ENCODE measurements around the gene ZNF445. TPM values are rescaled to one million over a fixed set of nuclear protein-coding genes. Genes with fewer than 3 reads are reported as not detected.

ZNF445 gene
- total and polyA plus RNA-seq, 4 donors: 2.1 to 8.7 (median 4.9) TPM

GRCh38 chr3:44396200-44397171, 81.0 kb downstream of the ZNF445 start:
- DNase-seq (ENCODE audit: low spot score): no peak
- peaks cover 0 to 30% (median 13%) of the 10 kb centered on the region in 4 donors for H3K36me3 ChIP-seq (ENCODE audit: control insufficient read depth in 4 of 4, insufficient read depth in 3 of 4, low read depth in 1 of 4, low read length in 3 of 4)
- TF ChIP-seq RAD21 (IDR thresholded peaks at IDR 0.05): no peak
- peak in 1 of 2 donors; percentile 33 for TF ChIP-seq RXRA (IDR thresholded peaks at IDR 0.05)
- TF ChIP-seq YY1 (IDR thresholded peaks at IDR 0.05): peak; percentile 48
- peak; percentile 55 for TF ChIP-seq FOXA2 (IDR thresholded peaks at IDR 0.05)
- TF ChIP-seq HNF4A (conservative IDR thresholded peaks at IDR 0.05): peak in 1 of 2 donors; percentile 64
- H3K9ac ChIP-seq (ENCODE audit: low read depth in 1 of 2, low read length in 2 of 2): no peak overlapping the region
- H3K4me3 ChIP-seq (ENCODE audit: low read depth in 1 of 3, low read length in 3 of 3): no peak overlapping the region
- H3K27me3 ChIP-seq (ENCODE audit: control insufficient read depth in 4 of 4, insufficient read depth in 4 of 4, low read length in 3 of 4): no peaks in the 10 kb centered on the region
- H3K9me3 ChIP-seq (ENCODE audit: control insufficient read depth in 4 of 4, low read length in 3 of 4): no peaks in the 10 kb centered on the region
- 57% methylated on average over 9 of the region's 9 CpGs for WGBS
- no peak overlapping the region for H3K27ac ChIP-seq (ENCODE audit: low read depth in 1 of 2, low read length in 2 of 2)
- peaks cover 0 to 4% (median under 1%) of the 10 kb centered on the region in 4 donors for H3K4me1 ChIP-seq (ENCODE audit: control insufficient read depth in 4 of 4, insufficient read depth in 4 of 4, low read length in 3 of 4)

- 78% methylated on average over 9 of the region's 9 CpGs for WGBS
- Histone ChIP-seq H3K36me3 (ENCODE audit: control insufficient read depth in 4 of 4, insufficient read depth in 3 of 4, low read depth in 1 of 4, low read length in 3 of 4) (peaks cover 0 to 26% (median 10%) of the 10 kb centered on the region in 4 donors), H3K9me3 (ENCODE audit: control insufficient read depth in 4 of 4, low read length in 3 of 4) (no peaks in the 10 kb centered on the region), H3K4me1 (ENCODE audit: control insufficient read depth in 4 of 4, insufficient read depth in 4 of 4, low read length in 3 of 4) (peaks cover 0 to 4% (median under 1%) of the 10 kb centered on the region in 4 donors), H3K27me3 (ENCODE audit: control insufficient read depth in 4 of 4, insufficient read depth in 4 of 4, low read length in 3 of 4) (no peaks in the 10 kb centered on the region), H3K27ac (ENCODE audit: low read depth in 1 of 2, low read length in 2 of 2) (no peak overlapping the region), H3K9ac (ENCODE audit: low read depth in 1 of 2, low read length in 2 of 2) (no peak overlapping the region), H3K4me3 (ENCODE audit: low read depth in 1 of 3, low read length in 3 of 3) (no peak overlapping the region)
- TF ChIP-seq JUND (IDR thresholded peaks at IDR 0.05): no peak
- no peak for TF ChIP-seq REST (IDR thresholded peaks at IDR 0.05)
- TF ChIP-seq ATF3 (IDR thresholded peaks at IDR 0.05): no peak
- TF ChIP-seq HNF4A (conservative IDR thresholded peaks at IDR 0.05): no peak
- TF ChIP-seq RAD21 (IDR thresholded peaks at IDR 0.05): no peak
- DNase-seq (ENCODE audit: low spot score): no peak
These were observed 81.8 kb downstream of the ZNF445 start for GRCh38 chr3:44395714-44396113.

GRCh38 chr3:44392489-44392888, 85.0 kb downstream of the ZNF445 start:
- WGBS: 98% methylated on average over 1 of the region's 1 CpG
- Histone ChIP-seq H3K27me3 (ENCODE audit: control insufficient read depth in 4 of 4, insufficient read depth in 4 of 4, low read length in 3 of 4) (no peaks in the 10 kb centered on the region), H3K4me3 (ENCODE audit: low read depth in 1 of 3, low read length in 3 of 3) (no peak overlapping the region), H3K4me1 (ENCODE audit: control insufficient read depth in 4 of 4, insufficient read depth in 4 of 4, low read length in 3 of 4) (peaks cover 0 to 4% (median under 1%) of the 10 kb centered on the region in 4 donors), H3K9me3 (ENCODE audit: control insufficient read depth in 4 of 4, low read length in 3 of 4) (peaks cover 0 to 1% (median 0%) of the 10 kb centered on the region in 4 donors), H3K9ac (ENCODE audit: low read depth in 1 of 2, low read length in 2 of 2) (no peak overlapping the region), H3K36me3 (ENCODE audit: control insufficient read depth in 4 of 4, insufficient read depth in 3 of 4, low read depth in 1 of 4, low read length in 3 of 4) (peaks cover 0 to 26% (median 6%) of the 10 kb centered on the region in 4 donors), H3K27ac (ENCODE audit: low read depth in 1 of 2, low read length in 2 of 2) (no peak overlapping the region)
- no peak for DNase-seq (ENCODE audit: low spot score)
- no peak for TF ChIP-seq FOXA1 (IDR thresholded peaks at IDR 0.05)
- no peak for TF ChIP-seq RXRA (IDR thresholded peaks at IDR 0.05)
- TF ChIP-seq SP1 (IDR thresholded peaks at IDR 0.05): no peak
- TF ChIP-seq REST (IDR thresholded peaks at IDR 0.05): no peak
- TF ChIP-seq ATF3 (IDR thresholded peaks at IDR 0.05): no peak
- TF ChIP-seq MAX (IDR thresholded peaks at IDR 0.05): no peak
- no peak for TF ChIP-seq NR2F2 (IDR thresholded peaks at IDR 0.05)
- no peak for TF ChIP-seq RAD21 (IDR thresholded peaks at IDR 0.05)
- TF ChIP-seq GABPA (IDR thresholded peaks at IDR 0.05 in 1 of 2, conservative IDR thresholded peaks at IDR 0.05 in 1 of 2): no peak
- no peak for TF ChIP-seq YY1 (IDR thresholded peaks at IDR 0.05)
- no peak for TF ChIP-seq JUND (IDR thresholded peaks at IDR 0.05)
